Hepatocyte (in vitro differentiated cells): ENCODE data around the gene GJD2.

Experiments
- CTCF ChIP-seq: fragments of 200-600 bp; sonication (generic); IDR thresholded peaks from 2 replicates; pipeline ENCODE4 v1.5.1; 2016; ENCODE audit warnings: antibody characterized with exemption, mild to moderate bottlenecking; ENCODE audit not compliant: poor library complexity
- EZH2 ChIP-seq: fragments of 200-600 bp; sonication (generic); IDR thresholded peaks from 2 replicates; pipeline ENCODE4 v1.6.1; 2016; ENCODE audit warnings: antibody characterized with exemption, mild to moderate bottlenecking, borderline replicate concordance
- EZH2phosphoT487 ChIP-seq: fragments of 200-600 bp; sonication (generic); IDR thresholded peaks from one replicate; pipeline ENCODE4 v1.6.1; 2018; ENCODE audit warnings: antibody characterized with exemption, mild to moderate bottlenecking, low read depth, moderate library complexity; ENCODE audit not compliant: unreplicated experiment, severe bottlenecking

DNA sequence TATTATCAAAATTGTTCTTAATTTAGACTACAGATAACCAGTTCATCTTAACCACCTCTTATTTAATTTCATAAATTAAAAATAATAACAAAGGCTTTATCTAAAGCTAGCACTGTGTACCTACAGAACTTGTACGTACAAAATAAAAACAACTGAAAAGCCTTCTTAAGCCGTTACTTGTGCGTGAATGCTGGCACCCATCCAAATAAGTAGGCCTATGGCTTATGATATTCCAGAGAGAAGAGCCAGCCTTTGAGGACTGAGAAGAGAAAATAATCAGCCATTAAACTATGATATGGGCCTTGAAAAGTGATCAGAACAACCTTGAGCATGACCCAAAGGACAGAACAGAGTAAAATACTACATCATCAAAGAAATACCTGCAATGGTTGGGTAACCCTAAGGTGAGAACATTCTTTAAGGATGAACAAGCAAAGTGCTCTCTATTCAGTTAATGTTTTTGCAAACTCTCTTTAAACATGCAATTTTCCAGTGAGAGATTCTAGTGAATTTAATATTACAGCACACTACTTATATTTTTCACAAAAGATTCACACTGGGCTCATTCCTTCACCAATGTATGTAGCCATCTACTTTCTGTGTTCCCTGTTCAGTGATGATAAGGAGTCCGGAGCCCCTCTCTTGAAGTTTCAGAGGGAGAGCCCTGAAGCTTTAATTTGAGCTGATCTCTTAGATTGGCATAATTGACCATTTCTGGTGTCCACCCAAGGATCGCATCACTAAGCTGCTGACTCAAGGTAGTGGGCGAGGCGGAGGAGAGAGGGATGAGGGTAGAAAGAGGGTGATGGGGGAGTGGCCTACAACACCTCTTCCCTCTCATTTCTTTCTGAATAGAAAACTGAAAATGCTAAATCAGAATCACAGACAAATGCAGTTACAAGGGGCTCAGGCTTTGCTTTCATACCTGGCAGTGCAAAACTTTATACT is 48.3 kb upstream of the GJD2 start:
- no peak for TF ChIP-seq CTCF
- TF ChIP-seq EZH2: no peak
- TF ChIP-seq EZH2phosphoT487: no peak
